GM18505 (cell line): Measurements from ENCODE around the gene AGPAT2.

Experiments used
- ATAC-seq: cut with Tn5 transposase; IDR thresholded peaks from one replicate; pipeline ENCODE4 v1.9.1; 2021; ENCODE audit not compliant: unreplicated experiment
- POLR2A ChIP-seq: IDR thresholded peaks from 4 replicates; pipeline ENCODE4 v1.6.1; 2011; ENCODE audit warnings: borderline replicate concordance; ENCODE audit not compliant: insufficient read depth, insufficient read length; ENCODE audit errors: extremely low read depth

AGPAT2 gene

DNA sequence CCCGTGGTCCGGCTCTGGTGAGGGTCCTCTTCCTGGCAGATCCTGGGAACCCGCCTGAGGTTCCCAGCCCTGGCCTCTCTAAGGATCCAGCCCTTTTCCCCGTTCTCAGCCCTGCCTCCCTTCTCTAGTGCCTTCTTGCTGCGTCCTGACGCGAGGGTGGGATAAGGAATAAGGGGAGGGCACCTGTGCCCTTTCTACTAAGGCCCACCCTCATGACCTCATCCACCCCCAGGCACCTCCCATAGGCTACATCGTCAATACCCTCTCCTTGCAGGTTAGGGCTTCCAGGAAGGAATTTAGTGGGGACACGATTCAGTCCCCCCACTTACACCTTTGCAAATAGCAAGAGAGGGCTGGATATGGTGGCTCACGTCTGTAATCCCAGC is 14.4 kb upstream of the AGPAT2 start:
- no peak for ATAC-seq
- TF ChIP-seq POLR2A: no peak

DNA sequence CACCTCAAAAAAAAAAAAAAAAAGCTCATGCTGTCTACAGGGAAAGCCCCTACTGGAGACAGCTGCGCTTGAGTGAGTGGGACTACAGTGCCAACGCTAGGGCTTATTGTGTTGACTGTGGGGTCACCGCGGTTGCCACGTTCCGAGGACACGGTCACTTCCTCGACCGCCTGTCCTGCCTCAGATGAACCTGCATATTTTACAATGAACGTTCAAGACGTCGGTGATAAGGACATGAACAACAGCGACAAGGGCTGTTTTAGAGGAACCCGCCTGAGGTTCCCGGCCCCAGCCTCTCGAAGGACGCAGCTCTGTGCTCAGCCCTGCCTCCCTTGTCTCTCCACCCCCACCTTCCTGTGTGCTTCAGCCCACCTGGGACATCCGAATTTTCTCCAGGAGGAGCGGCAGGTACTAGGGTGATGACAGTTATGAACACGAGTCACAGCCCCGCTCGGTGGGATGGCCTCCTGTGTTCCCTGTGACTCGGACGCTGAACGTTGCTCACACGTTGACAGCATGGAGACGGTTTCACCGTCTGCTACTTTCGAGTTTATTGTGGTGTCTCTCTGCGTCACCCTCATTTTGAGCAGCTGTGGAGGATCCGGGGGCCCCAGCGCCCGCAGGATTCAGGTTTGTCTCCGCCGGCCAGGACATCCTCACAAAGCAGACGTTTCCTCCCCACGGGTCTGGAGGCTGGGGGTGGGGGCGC is 13.9 kb upstream of the AGPAT2 start:
- no peak for ATAC-seq
- peak; percentile 34 for TF ChIP-seq POLR2A

DNA sequence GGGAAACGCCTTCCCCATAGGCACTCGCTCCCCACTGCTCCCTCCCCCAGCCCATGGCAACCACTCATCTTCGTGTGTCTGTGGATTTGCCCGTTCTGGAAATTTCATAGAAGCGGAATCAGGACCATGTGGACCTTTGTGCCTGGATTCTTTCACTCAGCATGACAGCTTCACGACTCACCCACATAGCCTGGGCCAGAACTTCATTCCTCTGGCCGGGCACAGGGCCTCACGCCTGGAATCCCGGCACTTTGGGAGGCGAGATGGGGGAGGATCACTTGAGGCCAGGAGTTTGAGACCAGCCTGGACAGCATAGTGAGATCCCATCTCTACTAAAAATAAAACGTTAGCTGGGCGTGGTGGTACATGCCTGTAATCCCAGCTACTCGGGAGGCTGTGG is 13.0 kb upstream of the AGPAT2 start:
- TF ChIP-seq POLR2A: no peak
- ATAC-seq: no peak

DNA sequence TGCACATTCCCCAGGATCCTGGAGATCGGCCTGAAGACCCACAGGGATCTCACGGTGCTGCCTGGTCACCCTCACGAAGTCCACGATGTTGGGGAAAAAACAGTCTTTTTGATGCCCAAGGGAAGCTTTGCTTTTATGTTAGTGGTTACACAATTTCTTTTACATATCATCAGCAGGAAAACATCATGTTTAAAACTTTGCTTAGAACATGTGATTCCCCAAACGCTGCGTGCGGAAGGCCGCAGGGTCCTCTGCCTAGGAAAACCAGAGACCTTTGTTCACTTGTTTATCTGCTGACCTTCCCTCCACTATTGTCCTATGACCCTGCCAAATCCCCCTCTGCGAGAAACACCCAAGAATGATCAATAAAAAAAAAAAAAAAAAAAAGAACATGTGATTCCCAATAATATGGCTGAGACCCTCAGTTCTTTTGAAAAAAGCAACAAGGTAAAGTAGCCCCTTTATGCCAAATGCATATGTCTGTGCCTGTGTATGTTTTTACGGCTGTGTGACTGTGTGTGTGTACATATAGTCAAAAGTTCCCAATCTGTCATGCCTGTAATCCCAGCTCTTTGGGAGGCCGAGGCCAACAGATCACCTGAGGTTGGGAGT is 11.5 kb upstream of the AGPAT2 start:
- TF ChIP-seq POLR2A: no peak
- ATAC-seq: no peak

DNA sequence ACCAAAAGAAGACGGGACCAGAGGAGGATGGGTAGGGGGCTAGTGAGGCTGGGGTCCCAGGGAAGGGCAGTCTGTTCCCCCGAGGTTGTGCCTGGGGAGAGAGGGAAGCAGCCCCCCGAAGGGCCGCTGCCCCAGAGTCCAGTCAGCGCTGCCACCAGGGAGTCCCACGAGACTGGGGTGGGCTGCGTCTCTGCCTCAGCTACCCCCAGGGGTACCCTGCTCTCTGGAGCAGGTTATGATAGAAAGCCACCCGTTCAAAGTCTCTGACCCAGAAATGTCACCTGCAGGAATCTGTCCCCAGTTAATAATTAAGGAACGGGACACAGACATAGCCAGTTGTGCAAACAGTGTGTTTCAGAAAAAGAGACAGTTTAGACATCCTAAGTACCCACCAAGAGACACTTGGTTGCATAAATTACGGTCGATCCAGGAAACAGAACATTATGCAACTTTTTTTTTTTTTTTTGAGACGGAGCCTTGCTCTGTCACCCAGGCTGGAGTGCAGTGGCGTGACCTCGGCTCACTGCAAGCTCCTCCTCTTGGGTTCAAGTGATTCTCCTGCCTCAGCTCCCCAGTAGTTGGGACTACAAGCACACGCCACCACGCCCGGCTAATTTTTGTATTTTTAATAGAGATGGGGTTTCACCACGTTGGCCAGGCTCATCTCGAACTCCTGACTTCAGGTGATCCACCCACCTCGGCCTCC is 10.7 kb upstream of the AGPAT2 start:
- ATAC-seq: no peak
- no peak for TF ChIP-seq POLR2A

DNA sequence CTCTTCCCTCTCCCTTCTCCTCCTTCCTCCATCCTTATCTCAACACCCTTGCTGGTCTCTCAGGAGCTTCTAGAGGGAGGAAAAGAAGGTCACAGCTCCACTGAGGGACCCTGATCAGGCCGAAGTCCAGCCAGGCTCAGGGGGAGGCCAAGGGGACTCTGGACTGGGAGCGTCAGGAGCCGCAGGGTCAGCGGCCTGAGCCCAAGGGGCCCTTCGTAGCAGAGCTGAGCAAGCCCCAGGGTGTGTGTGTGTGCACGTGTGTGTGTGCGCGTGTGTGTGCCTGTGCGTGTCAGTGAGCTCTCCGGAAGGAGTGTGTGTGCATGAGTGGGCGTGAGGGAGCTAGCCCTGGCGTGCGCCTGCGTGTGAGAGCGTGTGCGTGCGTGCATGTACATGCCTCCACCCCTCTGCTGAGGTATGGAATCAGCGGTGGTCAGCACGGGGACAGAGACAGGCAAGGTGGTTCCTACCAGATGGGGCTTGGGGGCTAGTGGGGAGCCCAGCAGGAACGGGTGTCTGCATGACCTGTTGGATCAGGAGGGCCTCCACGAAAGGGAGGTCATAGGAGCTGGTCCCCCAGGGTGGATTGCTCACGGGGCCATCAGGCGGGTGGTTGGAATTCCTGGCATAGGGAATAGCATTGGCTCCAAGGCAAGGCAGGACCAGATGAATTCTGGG is 10.0 kb upstream of the AGPAT2 start:
- TF ChIP-seq POLR2A: no peak
- ATAC-seq: no peak

DNA sequence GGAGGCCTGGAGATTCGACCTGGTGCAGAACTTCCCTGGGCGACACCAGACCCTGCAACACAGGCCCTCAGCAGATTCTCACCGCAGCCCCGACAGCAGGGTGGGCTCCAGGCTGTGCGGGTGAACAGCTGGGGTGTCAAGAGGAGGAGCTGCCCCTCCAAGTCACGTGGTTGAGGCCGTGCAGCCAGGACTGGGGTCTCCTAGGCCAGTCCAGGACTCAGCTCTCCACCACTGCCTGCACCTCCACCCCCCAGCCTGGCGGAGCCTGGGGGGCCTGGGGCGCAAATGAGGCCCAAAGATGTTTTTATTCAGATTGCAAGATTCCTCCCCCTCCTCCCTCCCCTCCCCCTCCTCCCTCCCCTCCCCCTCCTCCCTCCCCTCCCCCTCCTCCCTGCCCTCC is 9.2 kb upstream of the AGPAT2 start:
- no peak for ATAC-seq
- TF ChIP-seq POLR2A: no peak

DNA sequence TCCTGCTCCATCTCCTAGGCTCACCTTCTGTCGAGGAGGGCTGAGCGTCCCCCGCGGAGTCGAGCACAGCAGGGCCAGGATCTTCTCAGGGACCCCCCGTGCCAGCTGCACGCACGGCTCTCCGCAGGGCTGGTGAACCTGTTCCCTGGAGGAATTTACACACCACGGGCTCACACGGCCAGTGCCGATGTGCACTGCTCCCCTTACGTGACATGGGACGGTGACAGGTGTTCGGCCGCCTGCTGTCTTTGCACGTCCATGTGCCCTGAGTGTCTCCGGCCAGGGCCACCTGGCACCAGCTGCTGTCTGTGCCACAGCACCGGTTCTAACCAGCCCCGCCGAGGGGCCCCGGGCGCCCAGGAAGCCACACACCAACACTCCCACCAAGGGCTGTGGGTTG is 8.7 kb upstream of the AGPAT2 start:
- TF ChIP-seq POLR2A: no peak
- ATAC-seq: no peak

DNA sequence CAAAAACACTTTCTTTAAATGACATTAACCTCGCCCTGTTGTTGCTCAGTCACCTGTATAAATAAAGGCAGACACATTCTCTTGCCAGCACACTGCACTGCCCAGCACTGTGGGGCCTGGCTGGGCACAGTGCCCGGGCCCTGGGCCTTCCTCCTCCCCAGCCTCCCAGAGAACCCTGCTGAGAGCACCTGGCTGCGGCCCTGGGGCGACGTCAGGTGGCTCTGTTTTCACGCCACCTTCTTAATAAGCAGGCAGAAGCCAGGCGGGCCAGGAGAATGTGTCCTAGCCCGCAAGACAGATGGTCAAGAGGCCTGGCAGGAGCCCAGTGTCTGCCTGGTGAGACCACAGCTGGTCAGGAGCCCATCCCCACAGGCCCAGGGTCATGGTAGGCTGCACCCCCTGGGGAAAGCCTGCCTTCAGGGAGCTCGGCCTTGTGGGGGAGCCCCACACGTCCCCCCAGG is 8.2 kb upstream of the AGPAT2 start:
- no peak for ATAC-seq
- no peak for TF ChIP-seq POLR2A

DNA sequence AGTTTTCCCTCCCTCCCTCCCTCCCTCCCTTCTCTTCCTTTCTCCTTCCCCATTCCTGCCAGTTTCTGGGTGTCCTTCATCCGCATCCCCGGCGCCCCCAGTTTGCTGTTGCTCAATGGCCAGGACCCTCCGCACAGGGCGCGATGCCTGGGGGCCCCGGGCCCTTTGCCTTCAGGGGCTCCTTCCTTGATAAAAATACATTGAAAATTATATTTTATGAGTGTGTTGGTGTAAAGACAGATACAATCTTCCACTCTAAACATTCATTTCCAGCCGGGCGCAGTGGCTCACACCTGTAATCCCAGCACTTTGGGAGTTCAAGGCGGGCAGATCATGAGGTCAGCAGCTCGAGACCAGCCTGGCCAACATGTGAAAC is 7.6 kb upstream of the AGPAT2 start:
- no peak for TF ChIP-seq POLR2A
- ATAC-seq: no peak

DNA sequence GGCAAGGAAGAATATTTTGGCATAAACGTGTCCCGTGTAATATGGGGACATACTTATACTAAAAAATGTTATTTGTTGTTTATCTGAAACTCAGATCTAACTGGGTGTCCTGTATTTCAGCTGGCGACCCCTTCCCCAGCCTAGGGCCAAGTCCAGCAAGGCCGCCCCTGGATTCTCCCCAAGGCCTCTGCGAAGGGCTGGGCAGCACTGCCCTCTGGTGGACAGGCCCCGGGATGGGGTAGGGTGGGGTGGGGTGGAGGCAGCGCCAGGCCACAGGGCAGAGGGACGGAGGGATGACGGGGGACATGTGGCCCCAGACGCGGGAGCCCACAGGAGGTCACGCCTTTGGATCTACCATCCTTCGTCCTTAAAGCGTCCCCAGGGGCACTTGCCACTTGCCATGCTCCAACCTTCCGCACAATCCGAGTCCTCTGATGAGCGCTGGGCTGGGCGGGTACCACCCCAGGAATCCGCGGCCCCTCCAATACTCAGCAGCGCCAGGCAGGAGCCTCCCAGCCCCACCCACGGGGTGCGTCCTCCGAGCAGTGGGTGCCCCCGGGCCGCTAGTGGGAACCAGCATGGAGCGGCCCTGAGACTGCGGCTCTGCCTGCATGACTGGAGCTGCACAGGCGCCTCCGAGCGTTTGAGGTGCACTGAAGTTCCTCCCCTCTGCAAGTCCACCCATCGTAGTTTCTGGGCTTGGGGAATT is 7.1 kb upstream of the AGPAT2 start:
- no peak for TF ChIP-seq POLR2A
- no peak for ATAC-seq

DNA sequence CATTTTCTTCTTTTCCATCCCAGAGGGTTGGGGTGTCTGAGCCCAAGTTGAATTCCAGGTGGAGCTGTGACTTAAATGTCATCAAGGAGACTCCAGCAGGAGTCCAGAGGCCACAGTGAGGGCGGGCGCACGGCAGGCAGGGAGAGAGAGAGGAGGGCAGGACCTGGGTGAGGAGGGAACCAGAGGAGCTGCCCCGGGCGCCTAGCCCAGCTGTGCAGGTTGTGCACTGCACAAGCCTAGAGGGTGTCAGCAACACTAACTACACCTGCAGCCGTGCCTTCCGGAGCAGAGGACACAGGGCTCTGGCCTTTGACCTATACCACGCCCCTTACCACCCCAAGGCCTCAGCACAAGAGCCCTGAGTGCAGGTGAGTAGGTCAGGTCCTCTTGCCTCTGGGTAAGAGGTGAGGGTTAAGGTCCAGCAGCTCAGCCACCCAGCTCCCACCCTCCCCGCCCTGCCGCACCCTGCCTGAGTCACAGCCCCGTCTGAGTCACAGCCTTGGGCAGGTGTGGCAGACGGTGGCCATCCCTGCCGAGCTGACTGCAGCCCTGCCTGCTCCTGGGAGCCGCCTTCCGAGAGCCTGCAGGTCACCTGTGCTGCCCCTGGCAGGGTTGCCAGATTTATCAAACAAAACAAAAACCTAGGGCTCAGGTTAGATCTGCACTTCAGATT is 6.4 kb upstream of the AGPAT2 start:
- TF ChIP-seq POLR2A: no peak

More for the DNA sequence above, 6.4 kb upstream of the AGPAT2 start:
- no peak for ATAC-seq
